ENCODE data around the gene CAPNS2. TPM values are rescaled to one million over a fixed set of nuclear protein-coding genes. Genes with fewer than 3 reads are reported as not detected.

Gene CAPNS2
- total RNA-seq, 1 donor from 2014 or later: 4.7 TPM

DNA sequence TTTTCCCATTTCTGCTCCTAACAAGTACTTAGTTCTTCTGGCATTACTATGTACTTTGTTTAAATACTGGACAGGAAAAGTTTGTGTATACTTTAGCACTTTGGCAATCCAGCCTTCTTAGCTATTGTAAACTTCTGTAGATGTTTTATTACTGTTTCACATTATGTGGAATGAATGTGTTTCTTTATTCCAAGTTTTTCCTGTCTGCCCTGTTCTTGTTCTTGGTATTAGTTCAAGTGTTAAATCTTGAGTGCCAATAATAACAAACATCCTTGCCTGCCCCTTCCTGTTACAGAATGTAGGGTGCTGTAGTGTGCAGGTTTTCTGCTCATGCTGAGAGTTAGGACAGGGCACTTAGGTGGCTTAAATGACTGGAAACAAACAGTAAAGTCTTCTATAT is 7.3 kb upstream of the CAPNS2 start:
- TF ChIP-seq, protein P1, sequence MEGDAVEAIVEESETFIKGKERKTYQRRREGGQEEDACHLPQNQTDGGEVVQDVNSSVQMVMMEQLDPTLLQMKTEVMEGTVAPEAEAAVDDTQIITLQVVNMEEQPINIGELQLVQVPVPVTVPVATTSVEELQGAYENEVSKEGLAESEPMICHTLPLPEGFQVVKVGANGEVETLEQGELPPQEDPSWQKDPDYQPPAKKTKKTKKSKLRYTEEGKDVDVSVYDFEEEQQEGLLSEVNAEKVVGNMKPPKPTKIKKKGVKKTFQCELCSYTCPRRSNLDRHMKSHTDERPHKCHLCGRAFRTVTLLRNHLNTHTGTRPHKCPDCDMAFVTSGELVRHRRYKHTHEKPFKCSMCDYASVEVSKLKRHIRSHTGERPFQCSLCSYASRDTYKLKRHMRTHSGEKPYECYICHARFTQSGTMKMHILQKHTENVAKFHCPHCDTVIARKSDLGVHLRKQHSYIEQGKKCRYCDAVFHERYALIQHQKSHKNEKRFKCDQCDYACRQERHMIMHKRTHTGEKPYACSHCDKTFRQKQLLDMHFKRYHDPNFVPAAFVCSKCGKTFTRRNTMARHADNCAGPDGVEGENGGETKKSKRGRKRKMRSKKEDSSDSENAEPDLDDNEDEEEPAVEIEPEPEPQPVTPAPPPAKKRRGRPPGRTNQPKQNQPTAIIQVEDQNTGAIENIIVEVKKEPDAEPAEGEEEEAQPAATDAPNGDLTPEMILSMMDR (conservative IDR thresholded peaks at IDR 0.05): no peak
- peaks cover 14% of the 10 kb centered on the region for H3K4me1 Mint-ChIP-seq (ENCODE audit: unreplicated experiment)
- peaks cover 5% of the 10 kb centered on the region for H3K9me3 Mint-ChIP-seq
- no peaks in the 10 kb centered on the region for H3K27me3 Mint-ChIP-seq
- peak overlapping the region; percentile 18 for H3K27ac Mint-ChIP-seq
- H3K36me3 Mint-ChIP-seq: peaks cover 17% of the 10 kb centered on the region
- DNase-seq (ENCODE audit: extremely low spot score, unreplicated experiment): no peak
- H3K4me3 Mint-ChIP-seq: no peak overlapping the region

DNA sequence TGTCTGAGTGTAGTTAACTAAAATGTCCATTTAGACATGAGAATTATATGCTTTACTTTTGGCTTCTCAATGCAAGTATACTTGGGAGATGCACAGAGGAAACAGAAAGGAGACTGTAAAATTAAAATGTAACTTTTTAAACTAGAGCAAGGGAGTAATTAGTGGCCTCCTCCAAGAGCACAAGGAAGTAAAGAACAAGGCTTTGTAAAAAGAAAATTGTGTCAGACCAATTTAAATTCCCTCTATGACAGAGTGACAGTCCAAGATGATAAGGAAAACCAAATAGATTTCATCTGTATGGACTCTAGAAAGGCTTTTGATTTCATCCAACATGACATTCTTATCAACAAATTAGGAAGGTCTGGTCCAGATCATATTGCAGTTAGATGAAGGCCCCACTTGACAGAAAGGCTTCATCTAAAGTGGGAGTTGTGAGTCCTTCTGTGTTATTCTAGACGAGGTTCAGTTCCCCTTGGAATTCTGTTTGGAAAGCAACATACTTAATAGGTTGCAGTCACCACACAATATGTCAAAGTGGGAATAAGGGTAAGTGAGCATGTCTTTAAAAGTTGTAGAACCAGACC is 6.5 kb upstream of the CAPNS2 start:
- Mint-ChIP-seq H3K36me3 (peaks cover 13% of the 10 kb centered on the region), H3K27ac (peak overlapping the region; percentile 44), H3K9me3 (peaks cover 5% of the 10 kb centered on the region), H3K4me3 (peak overlapping the region; percentile 7), H3K27me3 (no peaks in the 10 kb centered on the region), H3K4me1 (ENCODE audit: unreplicated experiment) (peaks cover 14% of the 10 kb centered on the region)
- TF ChIP-seq, protein P1 (conservative IDR thresholded peaks at IDR 0.05): no peak
- no peak for DNase-seq (ENCODE audit: extremely low spot score, unreplicated experiment)

DNA sequence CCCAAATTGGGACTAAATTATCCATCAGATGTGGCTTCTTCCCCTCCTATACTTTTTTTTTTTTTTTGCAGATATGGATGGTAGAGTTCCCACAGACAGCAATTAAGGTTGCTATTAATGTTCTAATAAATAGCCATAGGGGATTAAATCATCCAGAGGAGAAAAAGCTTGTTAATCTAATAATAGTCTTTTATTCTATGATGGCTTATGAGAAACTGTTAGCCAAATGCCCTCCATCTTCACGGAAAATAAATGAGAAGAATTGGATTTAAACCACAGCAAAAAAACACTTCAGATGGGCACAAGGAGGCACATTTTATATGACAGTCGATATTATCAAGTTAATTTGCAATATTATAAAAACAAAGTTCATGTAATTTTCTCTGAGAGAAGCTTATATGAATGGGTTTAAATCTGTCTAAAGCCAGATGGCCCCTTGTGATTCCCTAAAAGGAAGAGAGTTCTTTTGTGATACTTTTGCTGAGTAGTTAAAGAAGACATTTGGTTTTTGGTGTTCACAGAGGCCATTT is 5.1 kb upstream of the CAPNS2 start:
- Mint-ChIP-seq H3K36me3 (peaks cover 9% of the 10 kb centered on the region), H3K27ac (no peak overlapping the region), H3K4me3 (no peak overlapping the region), H3K4me1 (ENCODE audit: unreplicated experiment) (peaks cover 14% of the 10 kb centered on the region), H3K27me3 (no peaks in the 10 kb centered on the region), H3K9me3 (peaks cover 5% of the 10 kb centered on the region)
- TF ChIP-seq, protein P1 (conservative IDR thresholded peaks at IDR 0.05): no peak
- no peak for DNase-seq (ENCODE audit: extremely low spot score, unreplicated experiment)

DNA sequence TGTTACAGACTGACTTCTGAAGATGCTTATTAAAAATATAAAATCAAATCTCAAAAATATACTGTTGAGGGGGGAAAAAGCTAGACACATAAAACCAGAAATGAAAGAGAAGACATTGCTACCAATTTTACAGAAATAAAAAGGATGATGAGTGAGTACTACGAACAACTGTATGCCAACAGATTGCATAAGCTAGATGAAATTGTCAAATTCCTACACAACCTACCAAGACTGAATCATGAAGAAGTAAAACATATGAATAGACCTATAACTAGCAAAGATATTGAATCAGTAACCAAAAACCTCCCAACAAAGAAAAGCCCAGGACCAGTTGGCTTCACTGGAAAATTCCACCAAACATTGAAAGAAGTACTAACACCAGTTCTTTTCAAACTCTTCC is 3.5 kb upstream of the CAPNS2 start:
- Mint-ChIP-seq H3K4me3 (no peak overlapping the region), H3K36me3 (peaks cover 8% of the 10 kb centered on the region), H3K27me3 (no peaks in the 10 kb centered on the region), H3K4me1 (ENCODE audit: unreplicated experiment) (peaks cover 21% of the 10 kb centered on the region), H3K9me3 (peaks cover 4% of the 10 kb centered on the region), H3K27ac (no peak overlapping the region)
- no peak for DNase-seq (ENCODE audit: extremely low spot score, unreplicated experiment)
- TF ChIP-seq, protein P1 (conservative IDR thresholded peaks at IDR 0.05): no peak

GRCh38 chr16:55563797-55564196 is 2.7 kb upstream of the CAPNS2 start:
- H3K4me1 Mint-ChIP-seq (ENCODE audit: unreplicated experiment): peaks cover 21% of the 10 kb centered on the region
- no peaks in the 10 kb centered on the region for H3K27me3 Mint-ChIP-seq
- no peak overlapping the region for H3K4me3 Mint-ChIP-seq
- peaks cover 8% of the 10 kb centered on the region for H3K36me3 Mint-ChIP-seq
- TF ChIP-seq, protein P1 (conservative IDR thresholded peaks at IDR 0.05): no peak
- H3K27ac Mint-ChIP-seq: no peak overlapping the region
- DNase-seq (ENCODE audit: extremely low spot score, unreplicated experiment): no peak
- peaks cover 4% of the 10 kb centered on the region for H3K9me3 Mint-ChIP-seq

All from type B pancreatic cell (in vitro differentiated cells).